SK-MEL-5 (cell line): Measurements from ENCODE around the gene NEDD4L. TPM values are rescaled to one million over a fixed set of nuclear protein-coding genes. Genes with fewer than 3 reads are reported as not detected.

ENCODE experiments used
- DNase-seq: peaks from one replicate; pipeline ENCODE4 v3.0.0-alpha.2; 2016; ENCODE audit warnings: low read depth, low spot score
- in situ Hi-C: cut with HindIII; loops from 2 replicates; pipeline ENCODE4 v1.10.0; 2016; ENCODE audit warnings: low sequenced_read_pairs, high pct_unique_total_duplicates, low pct_unique_long_range_greater_than_20kb
- total RNA-seq: library from RNA; depleted of rRNA; stranded (reverse); fragments of >200 nt; shearing (Covaris generic); gene quantifications from 2 replicates; pipeline ENCODE4 v1.2.3, GENCODE V29; 2014

Gene NEDD4L
- total RNA-seq, 1 experiment from 2014 or later: 215 TPM

DNA sequence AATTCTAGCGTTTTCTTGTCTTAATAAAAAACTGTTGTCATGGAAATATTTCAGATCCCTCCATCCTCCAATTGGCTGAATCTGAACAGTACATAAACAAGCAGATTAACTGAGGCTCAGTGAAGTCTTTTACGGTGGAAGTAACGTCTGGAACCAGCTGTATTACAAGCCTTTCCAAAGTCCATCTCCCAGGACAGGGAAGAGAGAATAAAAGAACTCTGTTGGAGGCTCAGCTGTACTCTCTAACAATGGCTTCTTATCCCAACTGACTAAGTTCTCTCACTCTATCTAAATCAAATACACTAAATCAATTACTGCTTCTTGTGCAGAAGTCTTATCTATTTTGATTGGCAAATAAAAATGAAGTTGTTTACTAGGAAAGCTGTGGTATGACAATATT is 19.9 kb upstream of the NEDD4L start:
- peak; percentile 56 for DNase-seq
- in situ Hi-C loops: no loop called here

DNA sequence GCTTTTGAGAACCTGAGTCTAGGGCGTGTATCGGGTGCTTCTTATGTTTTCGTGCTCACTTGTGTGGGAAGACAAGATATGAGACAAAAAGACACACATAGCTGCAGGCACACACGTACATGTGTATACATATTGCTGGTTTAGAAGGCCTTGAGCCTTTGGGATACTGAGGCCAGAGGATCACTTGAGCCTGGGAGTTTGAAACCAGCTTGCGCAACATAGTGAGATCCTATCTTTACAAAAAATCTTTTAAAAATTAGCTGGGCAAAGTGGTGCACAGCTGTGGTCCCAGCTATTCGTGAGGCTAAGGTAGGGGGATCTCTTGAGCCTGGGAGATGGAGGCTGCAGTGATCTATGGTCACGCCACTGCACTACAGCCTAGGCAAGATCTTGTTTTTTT is 18.8 kb upstream of the NEDD4L start:
- no peak for DNase-seq
- in situ Hi-C loops: no loop called here

DNA sequence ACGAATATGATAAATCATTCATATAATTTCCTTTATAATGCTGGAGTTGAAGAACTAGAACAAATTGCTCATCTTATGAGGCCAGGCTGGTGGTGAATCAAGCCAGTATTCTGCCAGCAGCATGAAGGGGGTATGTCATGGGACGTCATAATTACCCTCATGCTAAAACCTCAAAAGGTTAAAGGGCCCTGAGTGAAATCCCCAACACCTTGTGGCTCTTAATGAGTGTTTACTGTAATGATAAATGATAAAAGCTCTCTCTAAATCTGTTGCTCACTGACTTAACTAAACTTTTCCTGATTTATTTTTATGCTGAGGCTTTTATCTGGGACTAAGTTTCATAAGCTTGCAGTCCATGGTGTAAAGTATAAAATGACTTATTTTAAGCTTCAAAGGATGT is 18.3 kb upstream of the NEDD4L start:
- DNase-seq: peak; percentile 51
- in situ Hi-C loops: no loop called here

DNA sequence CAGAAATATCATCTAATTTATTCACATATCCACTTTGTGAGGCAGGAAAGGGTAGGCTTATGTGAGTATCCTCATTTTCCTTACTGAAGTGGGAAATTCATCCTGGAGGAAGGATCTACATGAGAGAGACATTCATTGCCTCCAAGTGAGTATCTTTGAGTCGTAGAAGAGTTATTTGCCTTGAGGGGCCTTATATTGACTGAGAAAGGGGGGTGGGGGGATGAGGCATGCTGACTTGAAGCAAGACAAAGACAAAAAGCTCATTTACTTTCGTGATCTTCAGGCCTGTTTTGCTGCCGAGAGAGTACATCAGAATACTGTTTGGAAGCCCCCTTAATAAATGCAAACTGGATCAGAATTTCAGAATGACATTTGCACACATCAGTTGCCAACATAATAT is 17.6 kb upstream of the NEDD4L start:
- DNase-seq: peak; percentile 33
- in situ Hi-C loops: no loop called here

- in situ Hi-C loops: no loop called here
- no peak for DNase-seq
Observed at GRCh38 chr18:58026857-58027256, 17.2 kb upstream of the NEDD4L start.

- no peak for DNase-seq
- in situ Hi-C loops: no loop called here
Observed at GRCh38 chr18:58027341-58027740, 16.7 kb upstream of the NEDD4L start.

DNA sequence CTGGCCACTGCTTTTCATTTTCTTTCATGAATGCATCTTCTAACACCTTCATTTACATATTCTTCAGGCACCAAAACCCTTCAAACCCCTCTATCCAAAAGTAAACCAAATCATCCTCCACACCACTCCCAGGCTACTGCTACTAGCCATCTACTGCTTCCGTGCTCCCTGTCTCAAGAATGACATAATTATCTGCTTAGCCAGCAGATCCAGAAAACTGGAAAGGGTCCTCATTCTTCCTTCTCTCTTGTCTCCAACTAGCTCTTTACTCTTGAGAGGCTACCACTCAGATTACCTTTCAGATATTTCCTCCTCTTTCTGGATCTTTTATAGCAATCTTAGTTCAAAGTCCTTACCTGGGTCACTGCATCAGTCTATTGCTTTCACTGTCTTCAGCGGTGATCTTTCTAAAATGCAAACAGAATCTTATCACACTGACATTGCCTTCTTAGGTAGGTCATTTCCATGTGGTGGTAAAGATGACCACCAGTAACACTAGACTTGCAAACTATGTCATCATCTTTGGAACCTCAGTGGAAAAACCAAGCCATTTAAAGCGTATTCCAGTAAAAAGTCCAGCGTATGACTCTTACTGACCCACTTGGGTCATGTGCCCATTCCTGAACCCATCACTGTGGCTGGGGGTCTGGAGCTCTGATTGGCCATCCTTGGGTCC is 15.8 kb upstream of the NEDD4L start:
- no peak for DNase-seq
- in situ Hi-C loops: no loop called here

DNA sequence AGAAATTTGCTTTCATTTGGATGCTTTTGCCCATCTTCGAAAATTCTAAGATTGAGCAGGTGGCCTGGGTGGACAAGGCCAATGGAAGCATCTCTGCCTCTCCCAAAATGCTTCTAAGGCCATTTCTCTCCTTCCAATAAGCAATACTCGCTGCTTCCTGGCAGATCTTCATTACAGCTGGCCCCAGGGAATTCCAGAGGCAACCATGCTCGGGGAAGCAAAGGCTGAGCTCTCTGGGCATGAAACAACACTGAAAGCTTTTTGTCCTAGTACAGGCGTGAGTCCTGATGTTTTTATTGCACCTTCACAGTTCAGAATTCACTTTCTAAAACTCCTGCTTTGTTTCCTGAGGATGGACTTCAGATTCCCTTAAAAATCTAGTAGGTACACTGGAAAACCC is 11.8 kb upstream of the NEDD4L start:
- in situ Hi-C loops: no loop called here
- DNase-seq: no peak

GRCh38 chr18:58033216-58033615 is 10.8 kb upstream of the NEDD4L start:
- in situ Hi-C loops: no loop called here
- DNase-seq: no peak

DNA sequence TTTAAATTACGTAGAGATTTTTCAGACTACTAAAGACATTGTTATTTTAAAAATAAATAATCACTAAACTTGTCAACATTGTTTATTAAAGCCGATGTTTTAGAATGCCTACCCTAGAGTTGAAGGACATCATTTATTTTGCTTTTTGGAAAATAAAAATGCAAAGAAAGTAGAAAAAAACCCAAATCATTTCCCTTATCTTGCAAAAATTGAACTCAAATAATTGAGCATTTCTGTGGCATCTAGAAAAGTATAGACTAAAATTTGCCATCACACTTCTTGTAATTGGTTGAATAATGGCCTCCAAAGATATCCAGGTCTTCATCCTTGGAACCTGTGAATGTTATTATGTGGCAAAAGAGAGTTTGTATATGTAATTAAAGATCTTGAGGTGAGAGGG is 9.7 kb upstream of the NEDD4L start:
- in situ Hi-C loops: no loop called here
- no peak for DNase-seq

- in situ Hi-C loops: no loop called here
- no peak for DNase-seq
Observed at GRCh38 chr18:58037163-58037562, 6.9 kb upstream of the NEDD4L start.

GRCh38 chr18:58038063-58038462 is 6.0 kb upstream of the NEDD4L start:
- in situ Hi-C loops: no loop called here
- DNase-seq: no peak

DNA sequence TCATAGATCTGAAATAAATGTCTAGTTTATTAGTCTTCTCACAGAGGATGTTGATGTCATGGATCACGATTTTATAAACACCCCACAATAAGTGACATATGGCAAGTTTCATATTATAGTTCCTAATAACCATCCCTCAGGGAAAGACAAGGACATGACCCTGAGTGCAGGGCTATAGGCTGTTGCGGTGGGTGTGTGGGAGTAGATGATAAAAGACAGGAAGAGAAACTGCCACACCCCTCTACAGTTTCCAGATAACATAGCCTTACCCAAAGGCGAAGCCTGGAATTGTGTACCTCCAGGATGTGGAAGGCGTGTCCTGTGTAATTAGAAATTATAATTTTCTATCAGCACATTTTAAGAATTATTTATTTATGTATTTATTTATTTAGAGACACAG is 2.4 kb upstream of the NEDD4L start:
- in situ Hi-C loops: no loop called here
- DNase-seq: no peak

DNA sequence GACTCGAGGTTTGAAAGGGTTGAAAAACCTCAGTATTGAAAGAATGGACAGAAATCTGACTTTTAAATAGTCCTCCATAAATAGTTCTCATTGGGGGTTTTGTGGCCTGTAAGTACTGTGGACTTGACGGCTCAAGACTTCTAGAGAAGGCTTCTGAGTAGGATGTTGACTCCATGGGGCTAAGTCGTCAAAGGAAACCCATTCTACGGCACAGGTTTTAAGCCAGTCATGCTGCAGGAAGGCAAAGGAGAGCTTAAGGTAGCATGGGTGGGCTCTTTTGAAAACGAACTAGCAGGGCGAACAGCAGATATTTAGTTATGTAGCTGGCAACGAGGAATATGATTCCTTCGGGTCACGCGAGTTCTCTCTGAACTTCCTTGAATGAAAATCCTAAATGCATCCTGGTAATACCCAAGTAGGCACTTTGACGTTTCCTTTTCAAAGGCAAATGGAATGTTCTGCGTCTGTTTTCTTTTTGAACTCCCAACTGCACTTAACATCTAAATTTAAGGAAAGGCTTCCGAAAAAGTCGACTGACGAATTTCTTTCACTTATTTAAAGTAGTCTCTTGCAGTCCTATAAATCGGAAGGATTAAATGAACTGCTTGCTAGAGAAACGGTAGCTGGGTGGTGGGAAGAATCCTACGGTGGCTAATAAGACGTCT is 1.1 kb upstream of the NEDD4L start:
- in situ Hi-C loops: no loop called here
- DNase-seq: no peak

DNA sequence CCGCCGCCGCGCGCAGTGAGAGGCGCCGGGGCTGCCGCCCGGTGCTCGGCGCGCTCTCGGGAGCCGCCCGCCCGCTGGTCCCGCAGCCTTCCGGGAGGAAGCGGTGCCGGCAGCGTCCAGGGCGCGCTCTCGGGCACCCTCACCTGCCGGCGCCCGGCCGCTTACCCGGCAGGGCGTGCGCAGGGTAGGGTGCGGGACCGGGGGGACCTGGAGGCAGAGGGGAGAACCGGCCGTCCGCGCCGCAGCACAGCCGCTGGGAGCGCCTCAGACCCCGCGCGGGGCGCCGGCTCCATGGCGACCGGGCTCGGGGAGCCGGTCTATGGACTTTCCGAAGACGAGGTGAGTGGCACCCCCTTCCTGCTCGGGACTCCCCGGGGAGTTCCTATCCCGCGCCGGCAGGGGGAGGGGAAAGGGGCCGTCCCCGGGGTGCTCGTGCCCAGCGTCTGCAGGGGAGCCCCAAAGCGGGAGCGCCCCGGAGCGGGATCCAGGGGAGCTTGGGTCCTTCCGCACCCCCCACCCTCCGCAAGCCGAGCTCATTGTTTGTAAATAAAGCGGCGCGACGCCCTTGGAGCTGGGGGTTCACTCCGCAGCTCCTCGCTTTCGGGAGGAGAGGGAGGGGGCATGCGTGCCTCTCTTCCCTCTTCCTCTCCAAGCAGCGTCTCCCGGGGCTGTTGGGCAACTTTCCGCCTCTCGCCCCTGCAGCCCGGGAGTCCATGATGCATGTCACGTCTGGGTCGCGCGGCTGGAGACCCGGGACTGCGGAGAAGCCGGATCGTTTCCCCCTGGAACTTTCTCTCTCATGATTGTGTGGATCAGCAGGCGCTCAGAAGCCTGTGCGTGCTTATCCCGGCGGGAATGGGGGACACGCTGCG is 580 bp downstream of the NEDD4L start:
- in situ Hi-C loops: no loop called here
- no peak for DNase-seq

GRCh38 chr18:58045242-58046092 is 1.4 kb downstream of the NEDD4L start:
- in situ Hi-C loops: no loop called here
- DNase-seq: no peak

GRCh38 chr18:58046093-58046793 is 2.2 kb downstream of the NEDD4L start:
- in situ Hi-C loops: no loop called here
- DNase-seq: peak; percentile 54
